ENCODE results near the gene LRRC72. TPM values are rescaled to one million over a fixed set of nuclear protein-coding genes. Genes with fewer than 3 reads are reported as not detected.

LRRC72 gene
- total RNA-seq, result not detected in 2 replicates

GRCh38 chr7:16526742-16527540 is at the start of gene LRRC72:
Gene LRRC72, plus strand, starts transcription at chr7:16526825. Its CDS starts 128 bp downstream, at chr7:16526953.

Other genes starting within 250 kb of the LRRC72 start
- 1.1 and 2.3 TPM in 2 replicates for gene CRPPA, start 105.3 kb upstream of the LRRC72 start, total RNA-seq
- gene SOSTDC1, start 61.1 kb upstream of the LRRC72 start, total RNA-seq, result not detected in 2 replicates
- gene ANKMY2, start 118.9 kb downstream of the LRRC72 start, total RNA-seq, result 6.8 and 9.2 TPM in 2 replicates
- 55.2 and 56.7 TPM in 2 replicates for gene BZW2, start 119.4 kb downstream of the LRRC72 start, total RNA-seq
- 11.4 and 16.0 TPM in 2 replicates for gene TSPAN13, start 226.9 kb downstream of the LRRC72 start, total RNA-seq

Measured in cardiac atrium fibroblast (primary cell).